MG63 (cell line): ENCODE results near the gene CAPZA1. TPM values are rescaled to one million over a fixed set of nuclear protein-coding genes. Genes with fewer than 3 reads are reported as not detected.

ENCODE experiments used
- DNase-seq: peaks from one replicate; pipeline ENCODE4 v3.0.0-alpha.2; 2020
- H3K27me3 ChIP-seq: fragments of 250-450 bp; sonication (Bioruptor Pico); 2 replicates; pipeline ENCODE4 v1.5.1; 2020; ENCODE audit warnings: mild to moderate bottlenecking, moderate library complexity
- H3K36me3 ChIP-seq: fragments of 250-450 bp; sonication (Bioruptor Pico); 2 replicates; pipeline ENCODE4 v1.5.1; 2020; ENCODE audit warnings: mild to moderate bottlenecking, moderate library complexity
- H3K4me3 ChIP-seq: fragments of 250-450 bp; sonication (Bioruptor Pico); 2 replicates; pipeline ENCODE4 v1.5.1; 2020; ENCODE audit warnings: mild to moderate bottlenecking, moderate library complexity
- H3K9me3 ChIP-seq: fragments of 250-450 bp; sonication (Bioruptor Pico); 2 replicates; pipeline ENCODE4 v1.5.1; 2020; ENCODE audit warnings: mild to moderate bottlenecking, moderate library complexity
- total RNA-seq: library from RNA; depleted of rRNA; stranded (reverse); fragments of >200 nt; shearing (Covaris generic); gene quantifications from 2 replicates; pipeline ENCODE4 v1.2.3, GENCODE V29; 2014; ENCODE audit warnings: low replicate concordance

The CAPZA1 gene
- total RNA-seq, 1 experiment from 2014 or later: 362 TPM

DNA sequence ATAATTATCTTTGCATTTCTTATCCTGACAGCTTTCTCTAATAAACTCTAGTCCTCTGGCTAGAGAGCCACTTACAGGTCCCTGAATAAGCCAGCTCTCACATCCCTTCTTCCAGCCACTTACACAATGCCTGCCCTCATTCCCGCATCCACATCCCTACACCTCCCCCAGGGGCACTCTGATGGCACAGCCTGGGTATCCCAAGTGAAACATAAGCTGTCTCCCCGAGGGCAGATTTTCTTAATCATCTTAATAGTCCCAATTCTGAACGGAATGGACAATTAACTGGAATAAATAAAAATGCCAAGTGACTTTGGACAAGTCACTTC, 82.4 kb downstream of the CAPZA1 start:
- Histone ChIP-seq H3K4me3 (no peak overlapping the region), H3K27me3 (no peaks in the 10 kb centered on the region), H3K36me3 (peaks cover 81% of the 10 kb centered on the region), H3K9me3 (no peaks in the 10 kb centered on the region)
- DNase-seq: no peak

DNA sequence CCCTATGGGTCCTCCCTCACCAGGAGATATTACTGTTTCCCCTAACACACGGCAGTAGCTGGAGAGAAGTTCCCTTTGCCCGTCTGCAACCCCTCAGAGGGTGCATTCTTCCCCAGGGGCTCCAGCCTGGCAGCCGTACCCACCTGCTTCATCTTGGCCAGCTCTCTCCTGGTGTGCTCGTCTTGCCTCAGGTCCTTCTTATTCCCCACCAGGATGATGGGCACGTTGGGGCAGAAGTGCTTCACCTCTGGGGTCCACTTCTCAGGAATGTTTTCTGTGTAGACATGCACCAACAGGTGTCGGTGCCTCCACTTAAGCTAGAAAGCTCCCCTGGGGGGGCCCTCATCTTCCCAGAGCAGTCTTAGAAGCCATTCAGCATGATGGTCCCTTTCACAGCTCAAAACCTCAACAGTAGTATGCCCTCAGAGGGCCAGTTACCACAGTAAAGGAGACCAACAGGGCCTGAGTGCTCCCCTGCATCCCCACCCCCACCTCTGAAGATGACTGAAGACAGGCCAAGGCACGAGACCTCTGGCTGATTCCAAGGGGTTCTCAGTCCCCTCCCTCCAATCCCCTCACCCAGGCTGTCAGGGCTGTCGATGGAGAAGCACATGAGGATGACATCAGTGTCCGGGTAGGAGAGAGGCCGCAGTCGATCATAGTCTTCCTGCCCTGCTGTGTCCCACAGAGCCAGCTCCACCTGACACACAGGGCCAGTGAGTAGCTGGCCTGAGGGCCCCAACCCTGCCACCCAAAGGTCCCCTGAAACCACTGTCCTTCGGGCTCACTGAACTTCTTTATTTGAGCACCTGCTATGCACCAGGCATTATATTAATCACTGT, 83.0 kb downstream of the CAPZA1 start:
- no peak overlapping the region for H3K4me3 ChIP-seq
- H3K27me3 ChIP-seq: no peaks in the 10 kb centered on the region
- no peaks in the 10 kb centered on the region for H3K9me3 ChIP-seq
- DNase-seq: no peak
- H3K36me3 ChIP-seq: peaks cover 75% of the 10 kb centered on the region

DNA sequence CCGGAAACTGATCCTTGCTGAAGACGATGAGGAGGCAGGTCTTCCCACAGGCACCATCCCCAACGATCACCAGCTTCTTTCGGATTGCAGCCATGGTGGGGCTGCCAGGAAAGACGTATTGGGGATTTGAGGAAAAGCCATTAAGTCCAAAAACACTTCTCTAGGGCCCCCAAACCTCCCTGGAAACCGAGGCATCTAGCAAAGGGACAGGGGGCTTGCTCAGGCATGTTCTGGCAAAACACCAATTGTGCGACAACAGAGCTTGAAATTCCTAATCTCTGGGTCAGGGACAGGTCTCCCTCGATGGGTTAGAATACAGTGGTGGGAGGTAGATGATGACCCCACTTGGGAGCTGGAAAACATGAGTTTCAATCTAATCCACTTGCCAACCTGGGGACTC, 84.1 kb downstream of the CAPZA1 start:
- Histone ChIP-seq H3K27me3 (no peaks in the 10 kb centered on the region), H3K4me3 (no peak overlapping the region), H3K9me3 (no peaks in the 10 kb centered on the region), H3K36me3 (peaks cover 65% of the 10 kb centered on the region)
- no peak for DNase-seq

DNA sequence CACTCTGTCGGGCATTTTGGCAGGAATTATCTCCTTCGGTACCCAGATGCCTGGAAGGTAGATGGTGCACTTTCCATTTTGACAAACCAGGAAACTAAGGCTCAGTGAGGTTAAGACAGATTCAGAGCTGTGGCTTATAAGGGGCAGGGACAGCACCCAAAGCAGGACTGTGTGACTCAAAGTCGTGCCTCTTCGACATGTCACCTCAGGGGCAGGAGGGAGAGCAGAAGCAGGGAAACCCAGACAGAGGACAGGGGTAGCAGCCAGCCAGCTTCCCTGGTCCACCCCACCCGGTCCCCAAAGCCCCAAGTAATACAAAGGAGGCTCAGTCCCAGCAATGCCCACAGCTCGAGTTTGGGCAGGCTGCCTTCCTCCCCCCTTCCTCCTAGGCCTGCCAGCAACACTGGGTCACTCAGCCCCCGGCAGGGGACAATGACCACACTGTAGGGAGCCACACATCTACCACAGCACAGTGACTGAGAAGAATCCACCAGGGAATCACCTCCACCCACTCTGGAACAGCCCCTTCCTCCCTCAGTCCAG, 84.8 kb downstream of the CAPZA1 start:
- Histone ChIP-seq H3K9me3 (no peaks in the 10 kb centered on the region), H3K4me3 (peak overlapping the region; percentile 82), H3K27me3 (no peaks in the 10 kb centered on the region), H3K36me3 (peaks cover 58% of the 10 kb centered on the region)
- no peak for DNase-seq

DNA sequence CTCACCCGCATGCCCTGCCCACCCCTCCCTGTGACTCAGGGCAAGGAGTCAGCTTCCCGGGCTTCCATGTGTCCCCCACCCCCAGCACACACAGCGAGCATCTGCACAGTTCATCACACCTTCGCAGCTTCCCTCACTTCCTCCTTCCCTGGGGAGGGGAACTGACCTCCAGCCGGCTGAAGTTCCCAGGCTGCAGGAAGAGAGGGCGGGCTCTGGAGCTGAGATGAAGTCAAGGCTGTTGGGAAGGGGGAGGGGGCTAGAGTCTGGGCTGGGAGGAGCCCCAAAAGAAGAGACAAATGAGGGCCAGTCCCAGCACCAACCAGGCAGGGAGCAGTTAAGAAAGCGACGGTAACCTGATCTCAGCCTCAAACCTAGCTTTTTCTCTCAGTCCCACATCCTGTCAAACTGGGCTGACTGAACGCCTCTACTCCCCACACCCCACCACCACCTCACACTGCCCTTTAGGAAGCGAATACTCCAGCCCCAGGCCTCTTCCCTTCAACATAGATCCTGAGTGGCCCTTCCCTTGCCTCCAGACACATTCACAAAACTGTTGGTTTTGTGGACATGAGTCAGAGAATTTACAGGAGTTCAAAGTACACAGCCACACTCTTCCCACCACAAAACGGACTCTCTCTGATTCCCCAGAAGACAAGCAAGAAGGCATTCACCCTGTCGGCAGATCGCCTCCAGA, 85.4 kb downstream of the CAPZA1 start:
- peak; percentile 99 for DNase-seq
- Histone ChIP-seq H3K36me3 (peaks cover 52% of the 10 kb centered on the region), H3K9me3 (no peaks in the 10 kb centered on the region), H3K4me3 (peak overlapping the region; percentile 82), H3K27me3 (no peaks in the 10 kb centered on the region)

DNA sequence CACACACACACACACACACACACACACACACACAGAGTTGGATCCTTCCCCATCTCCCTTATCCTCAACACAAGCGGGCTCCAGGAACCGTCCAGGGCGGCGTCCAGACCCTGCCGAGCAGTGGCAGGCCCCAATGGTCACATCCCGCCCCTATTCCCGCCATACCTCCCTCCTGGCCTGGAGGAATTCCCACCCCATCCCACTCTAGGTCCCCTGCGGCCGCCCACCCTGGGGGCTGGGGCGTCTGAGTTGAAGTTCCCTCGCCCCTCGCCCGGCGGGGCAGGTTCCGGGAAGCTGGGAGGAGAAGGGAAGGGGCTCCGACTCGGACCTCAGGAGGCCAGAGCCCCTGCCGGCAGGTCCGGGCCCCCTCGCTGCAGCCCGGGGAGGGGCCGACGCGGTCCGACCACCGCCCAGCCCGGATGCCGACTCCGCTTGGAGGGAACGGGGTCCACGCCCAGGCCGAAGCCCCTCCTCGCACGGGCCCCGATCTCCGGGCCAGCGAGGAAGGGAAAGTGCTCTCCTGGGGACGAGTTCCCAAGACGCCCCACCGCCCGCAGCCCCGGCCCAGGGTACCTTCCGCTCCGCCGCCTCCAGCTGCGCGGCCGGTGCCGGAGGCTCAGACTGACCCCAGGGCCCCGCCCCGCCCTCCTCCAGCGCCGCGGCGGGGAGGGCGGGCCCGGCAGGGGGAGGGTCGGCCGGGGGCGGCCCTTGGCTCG, 87.0 kb downstream of the CAPZA1 start, which contains the start of gene RHOC:
Gene RHOC (minus strand): TSS at position 623 of the 716 bp plus-strand sequence. CDS start 3,328 bp downstream, outside the sequence.
- peak within 1 kb of the TSS; percentile 82 for H3K4me3 ChIP-seq
- H3K36me3 ChIP-seq: peaks cover 37% of the 10 kb centered on the region
- H3K9me3 ChIP-seq: no peaks in the 10 kb centered on the region
- H3K27me3 ChIP-seq: no peaks in the 10 kb centered on the region
- peak; percentile 76 for DNase-seq

DNA sequence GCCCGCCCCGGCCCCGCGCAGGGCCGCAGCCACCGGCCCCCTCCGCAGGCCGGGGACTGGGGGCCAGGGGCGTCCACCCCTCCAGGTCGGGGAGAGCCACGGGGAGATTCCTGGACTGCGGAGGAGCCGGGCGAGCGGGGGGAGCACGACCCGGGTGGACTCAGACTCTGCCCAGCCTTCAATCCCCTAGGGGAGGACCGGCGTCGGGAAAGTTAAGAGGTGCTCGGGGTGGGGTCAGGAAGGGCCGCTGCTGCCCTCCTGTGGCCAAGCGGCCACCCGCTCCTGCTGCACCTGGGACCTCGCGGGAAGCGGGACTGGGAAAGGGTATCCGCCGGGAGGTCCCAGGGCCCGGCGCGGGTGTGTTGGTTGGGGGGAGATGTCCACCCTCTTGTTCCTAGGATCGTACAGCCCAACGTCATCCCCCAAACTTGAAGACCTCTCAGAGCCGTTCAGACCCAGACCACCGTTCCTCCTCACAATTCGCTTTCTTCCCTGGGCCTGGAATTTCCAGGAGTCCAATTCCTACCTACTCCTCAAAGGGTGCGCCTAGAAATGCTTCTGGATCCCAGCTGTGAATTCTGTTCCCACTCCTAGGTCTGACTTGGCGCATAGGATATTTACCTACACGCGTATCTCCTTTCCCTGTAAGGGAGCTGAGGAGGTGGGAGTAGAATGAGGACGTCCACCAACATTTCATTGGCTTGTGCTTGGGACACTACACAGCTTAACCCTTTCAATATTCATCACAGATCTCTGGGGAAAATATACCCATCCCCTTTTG, 87.8 kb downstream of the CAPZA1 start:
- peaks cover 29% of the 10 kb centered on the region for H3K36me3 ChIP-seq
- no peaks in the 10 kb centered on the region for H3K27me3 ChIP-seq
- H3K4me3 ChIP-seq: peak overlapping the region; percentile 82
- DNase-seq: peak; percentile 93
- no peaks in the 10 kb centered on the region for H3K9me3 ChIP-seq

DNA sequence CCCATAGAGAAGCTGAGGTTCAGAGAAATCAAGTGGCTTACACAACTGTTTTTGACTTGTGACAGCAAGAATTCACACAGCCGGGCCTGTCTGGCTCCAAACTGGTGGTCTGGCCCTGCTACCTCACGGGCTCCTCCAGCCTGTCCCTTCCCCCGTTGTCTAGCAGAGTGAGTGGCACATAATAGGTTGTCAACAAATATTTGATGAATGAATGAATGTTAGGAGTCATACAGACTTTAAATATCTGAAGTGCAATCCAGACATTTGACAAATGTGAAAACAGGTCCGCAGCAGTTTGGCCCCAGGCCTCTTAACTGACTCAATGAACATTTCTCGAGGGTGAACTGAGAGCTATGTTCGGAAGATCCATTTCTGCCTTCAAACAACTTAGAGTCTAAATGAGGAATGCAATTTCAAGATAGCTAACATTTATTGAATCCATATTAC, 88.4 kb downstream of the CAPZA1 start:
- no peak for DNase-seq
- no peaks in the 10 kb centered on the region for H3K9me3 ChIP-seq
- no peak overlapping the region for H3K4me3 ChIP-seq
- peaks cover 23% of the 10 kb centered on the region for H3K36me3 ChIP-seq
- no peaks in the 10 kb centered on the region for H3K27me3 ChIP-seq

DNA sequence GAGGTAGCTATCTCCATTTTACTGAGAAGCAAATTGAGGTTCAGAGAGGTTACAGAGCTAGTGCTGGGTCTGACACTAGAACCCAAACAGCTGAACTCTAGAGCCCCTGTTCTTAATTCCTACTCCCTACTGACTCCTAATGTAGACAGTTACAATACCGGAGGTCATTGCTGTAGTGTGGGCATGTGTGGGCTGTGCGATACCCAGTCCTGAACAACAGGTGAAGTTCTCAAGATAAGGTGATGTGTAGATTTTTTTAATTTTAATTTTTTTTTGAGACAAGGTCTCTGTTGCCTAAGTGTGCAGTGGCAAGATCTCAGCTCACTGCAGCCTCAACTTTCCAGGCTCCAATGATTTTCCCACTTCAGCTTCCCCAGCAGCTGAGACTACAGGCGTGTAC, 88.9 kb downstream of the CAPZA1 start:
- no peak for DNase-seq
- H3K9me3 ChIP-seq: no peaks in the 10 kb centered on the region
- no peaks in the 10 kb centered on the region for H3K27me3 ChIP-seq
- peaks cover 20% of the 10 kb centered on the region for H3K36me3 ChIP-seq
- H3K4me3 ChIP-seq: no peak overlapping the region

DNA sequence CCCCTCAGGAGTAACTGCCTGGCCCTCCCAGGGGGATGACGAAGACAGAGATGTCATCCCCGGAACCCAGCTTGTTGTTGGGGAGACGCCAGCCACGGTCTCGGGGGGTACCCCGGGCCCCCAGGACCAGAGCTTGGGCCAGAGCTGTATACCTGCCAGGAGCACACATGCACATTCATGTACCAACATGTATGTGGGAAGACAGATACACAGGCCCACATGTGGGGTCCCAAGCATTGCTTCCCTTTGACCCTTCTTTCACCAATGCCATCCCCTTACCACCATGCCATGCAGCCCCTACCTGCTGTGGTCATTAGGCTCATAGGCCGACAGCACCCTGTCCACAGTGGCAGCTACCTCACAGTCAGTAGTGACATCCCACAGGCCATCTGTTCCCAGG, 90.5 kb downstream of the CAPZA1 start:
- Histone ChIP-seq H3K9me3 (no peaks in the 10 kb centered on the region), H3K4me3 (no peak overlapping the region), H3K36me3 (peaks cover 9% of the 10 kb centered on the region; the same call in 1 of the 2 replicates), H3K27me3 (peaks cover 5% of the 10 kb centered on the region; the same call in 1 of the 2 replicates)
- no peak for DNase-seq

DNA sequence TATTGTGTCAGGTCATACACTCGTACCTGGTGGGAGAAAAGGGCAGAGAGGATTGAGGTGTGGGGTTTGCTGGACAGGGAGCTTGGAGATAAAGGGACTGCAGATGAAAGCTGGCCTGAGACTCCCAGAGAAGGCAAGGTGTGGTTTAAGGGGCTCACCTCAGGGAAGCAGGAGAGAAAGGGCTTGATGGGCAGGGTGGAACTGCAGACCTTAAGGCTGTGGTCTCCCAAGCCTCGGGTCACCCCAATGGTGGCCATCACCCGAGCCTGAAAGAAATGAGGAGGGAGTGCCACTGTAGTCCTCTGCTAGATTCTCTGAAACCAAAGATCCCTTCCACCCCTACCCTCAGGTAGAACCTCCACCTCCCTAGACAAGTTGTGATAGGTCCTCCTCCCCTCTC, 91.0 kb downstream of the CAPZA1 start:
- Histone ChIP-seq H3K27me3 (peaks cover 5% of the 10 kb centered on the region; the same call in 1 of the 2 replicates), H3K36me3 (peaks cover 5% of the 10 kb centered on the region; the same call in 1 of the 2 replicates), H3K9me3 (no peaks in the 10 kb centered on the region), H3K4me3 (no peak overlapping the region)
- DNase-seq: no peak

DNA sequence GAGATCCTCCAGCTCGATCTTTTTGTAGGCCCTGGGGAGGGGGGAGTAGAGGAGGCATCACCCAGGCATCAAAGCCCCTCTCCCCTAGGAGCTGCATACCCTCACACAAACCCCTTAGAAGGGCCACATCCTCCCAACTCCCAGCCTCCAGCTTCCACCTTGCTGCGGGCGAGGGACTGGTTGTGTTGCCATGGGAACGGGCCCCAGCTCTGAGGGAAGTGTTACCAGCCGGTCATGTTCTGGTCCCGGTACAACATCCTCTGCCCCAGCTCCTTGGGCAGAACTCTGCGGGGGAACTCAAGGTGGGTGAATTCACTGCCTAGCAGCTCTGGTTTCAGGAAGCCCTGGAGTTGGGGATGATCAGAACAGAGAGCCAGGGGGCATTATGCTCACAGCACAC, 91.4 kb downstream of the CAPZA1 start:
- DNase-seq: no peak

DNA sequence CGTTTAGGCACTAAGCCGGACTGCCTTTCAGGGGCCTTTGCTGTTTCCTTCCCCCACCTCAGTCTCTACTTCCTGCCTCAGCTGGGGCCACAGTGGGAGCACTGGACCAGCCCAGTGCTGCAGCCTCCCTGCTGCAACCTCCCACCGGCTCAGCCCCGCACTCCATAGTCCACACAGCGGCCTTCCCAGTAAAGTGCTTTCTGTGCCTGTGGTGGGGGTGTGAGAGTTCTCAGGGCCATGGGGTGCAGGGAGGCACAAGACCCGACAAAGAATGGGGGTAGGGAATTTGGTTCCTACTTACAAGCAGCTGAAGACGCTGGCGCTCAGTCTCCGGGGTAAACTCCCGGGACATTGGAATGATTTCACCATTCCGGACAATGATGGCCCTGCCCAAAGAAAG, 92.0 kb downstream of the CAPZA1 start:
- Histone ChIP-seq H3K4me3 (no peak overlapping the region), H3K27me3 (peaks cover 5% of the 10 kb centered on the region; the same call in 1 of the 2 replicates), H3K36me3 (no peaks in the 10 kb centered on the region; the same call in 1 of the 2 replicates), H3K9me3 (no peaks in the 10 kb centered on the region)
- no peak for DNase-seq

More for the DNA sequence above, 91.4 kb downstream of the CAPZA1 start:
- H3K9me3 ChIP-seq: no peaks in the 10 kb centered on the region
- no peak overlapping the region for H3K4me3 ChIP-seq
- H3K36me3 ChIP-seq: peaks cover under 1% of the 10 kb centered on the region; the same call in 1 of the 2 replicates
- H3K27me3 ChIP-seq: peaks cover 5% of the 10 kb centered on the region; the same call in 1 of the 2 replicates

DNA sequence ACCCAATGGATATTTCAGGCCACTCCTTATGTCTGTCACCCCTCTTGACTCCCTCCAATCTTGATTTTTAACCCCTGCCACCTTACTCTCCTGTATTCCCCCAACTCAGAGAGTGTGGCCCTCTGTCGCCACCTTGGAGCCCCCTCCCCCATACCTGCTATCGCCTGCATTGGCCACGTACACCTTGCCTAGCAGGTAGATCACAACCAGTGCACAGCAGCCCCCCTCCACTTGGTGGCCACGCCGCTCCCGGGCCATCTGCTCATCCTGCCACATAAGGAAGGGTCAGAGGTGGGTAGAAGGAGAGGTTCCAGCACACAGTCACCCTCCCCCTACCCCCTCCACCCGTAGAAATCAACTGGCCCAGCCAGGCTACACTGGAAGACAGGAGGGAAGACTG, 92.6 kb downstream of the CAPZA1 start:
- no peaks in the 10 kb centered on the region for H3K9me3 ChIP-seq
- peaks cover 5% of the 10 kb centered on the region; the same call in 1 of the 2 replicates for H3K27me3 ChIP-seq
- no peak overlapping the region for H3K4me3 ChIP-seq
- no peak for DNase-seq
- no peaks in the 10 kb centered on the region for H3K36me3 ChIP-seq

DNA sequence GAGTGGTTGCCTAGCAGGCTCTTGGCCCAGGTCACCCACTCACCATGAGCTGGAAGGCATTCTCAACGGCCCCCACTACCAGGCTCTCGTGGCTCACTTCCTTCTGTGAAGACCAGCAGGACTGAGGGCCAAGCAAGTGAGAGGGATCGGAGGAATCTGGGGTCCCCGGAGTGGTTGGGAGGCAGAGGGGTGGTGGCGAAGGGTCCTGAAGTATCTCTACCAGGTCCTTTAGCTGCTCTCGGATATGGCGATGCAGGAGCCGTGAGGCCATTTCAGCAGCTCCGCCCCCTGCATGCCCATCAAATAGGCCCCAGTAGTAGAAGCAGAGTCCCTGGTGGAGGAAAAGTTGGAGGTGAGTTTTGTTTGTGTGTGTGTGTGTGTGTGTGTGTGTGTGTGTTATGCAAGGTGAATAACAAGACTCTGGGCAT, 93.1 kb downstream of the CAPZA1 start:
- Histone ChIP-seq H3K4me3 (no peak overlapping the region), H3K9me3 (no peaks in the 10 kb centered on the region), H3K36me3 (no peaks in the 10 kb centered on the region), H3K27me3 (peaks cover 5% of the 10 kb centered on the region; the same call in 1 of the 2 replicates)
- DNase-seq: no peak
